HCT116 (cell line): Measurements from ENCODE around the gene TRDMT1. TPM values are rescaled to one million over a fixed set of nuclear protein-coding genes. Genes with fewer than 3 reads are reported as not detected.

Source experiments
- ATAC-seq: fragments of 200-7000 bp; cut with Tn5 transposase; 2 replicates; pipeline ENCODE4 v1.9.1; 2020; ENCODE audit warnings: mild to moderate bottlenecking, moderate library complexity
- BruUV-seq: library from RNA; stranded (reverse); fragments of 400-500 nt; replicated peaks from 2 replicates; lab custom pipeline; 2021; lab: Mats Ljungman, UMichigan
- CTCF ChIA-PET: fragments of 300-600 bp; sonication (Branson Sonifier 250); formaldehyde crosslinking; loops from one replicate; lab custom pipeline; 2021; ENCODE audit warnings: antibody characterized with exemption; lab: Charles Lee
- POLR2A ChIA-PET: fragments of 300-600, 350-600 bp; sonication (Branson Sonifier 250); formaldehyde crosslinking; loops from one replicate; lab custom pipeline; 2021; ENCODE audit warnings: antibody characterized with exemption; lab: Charles Lee
- RAD21 ChIA-PET, 2 experiments: fragments of 300-600 bp; sonication (Branson Sonifier 250); formaldehyde crosslinking; loops; one replicate each; lab custom pipeline; 2023; ENCODE audit warnings: low total read pairs in 2 of 2; ENCODE audit not compliant: uncharacterized antibody in 2 of 2, unreplicated experiment in 2 of 2, low non-redundant PET in 1 of 2; lab: Charles Lee
- DNase-seq: peaks from one replicate; pipeline ENCODE4 v3.0.0-alpha.2; 2010; ENCODE audit warnings: low read depth, low spot score
- H2AFZ ChIP-seq: fragments of 200-600 bp; shearing (Covaris generic), sonication (generic); 2 replicates; pipeline ENCODE4 v1.6.1; 2017; ENCODE audit warnings: low read depth, mixed run types, mixed read lengths, antibody characterized with exemption, low read length; ENCODE audit not compliant: poor library complexity, severe bottlenecking
- H3K27ac ChIP-seq: 2 replicates; pipeline ENCODE4 v1.5.1; 2012; ENCODE audit warnings: low read depth, low read length
- H3K27me3 ChIP-seq: fragments of 200-600 bp; sonication (generic); 2 replicates; pipeline ENCODE4 v1.6.1; 2016; ENCODE audit warnings: mixed run types, low read length, mixed read lengths; ENCODE audit not compliant: insufficient read depth
- H3K36me3 ChIP-seq, 2 experiments: fragments of 200-500 bp in 1 of 2; fragments of 200-600 bp in 1 of 2; sonication (Bioruptor generic) in 1 of 2; sonication (generic) in 1 of 2; 2 replicates each; pipeline versions ENCODE4 v1.5.1 to v1.6.1; 2014 to 2016; ENCODE audit warnings: low read length in 2 of 2, inconsistent platforms in 1 of 2, mixed read lengths in 1 of 2, mixed run types in 1 of 2; ENCODE audit not compliant: insufficient read depth in 2 of 2, control insufficient read depth in 1 of 2
- H3K4me1 ChIP-seq, 2 experiments: fragments of 200-600 bp in 1 of 2; sonication (generic) in 1 of 2; 2 replicates each; pipeline versions ENCODE4 v1.5.1 to v1.6.1; 2012 to 2017; ENCODE audit warnings: low read length in 2 of 2, inconsistent platforms in 1 of 2, mild to moderate bottlenecking in 1 of 2, mixed read lengths in 1 of 2, mixed run types in 1 of 2, moderate library complexity in 1 of 2; ENCODE audit not compliant: insufficient read depth in 2 of 2, control insufficient read depth in 1 of 2
- H3K4me2 ChIP-seq: fragments of 200-600 bp; sonication (generic); 2 replicates; pipeline ENCODE4 v1.6.1; 2017; ENCODE audit warnings: mixed run types, low read length, mixed read lengths
- H3K4me3 ChIP-seq, 2 experiments: fragments of 200-600 bp in 1 of 2; sonication (generic) in 1 of 2; replicated peaks in 1 of 2; 2 replicates each; pipeline ENCODE4 v1.5.1; 2011 to 2016; ENCODE audit warnings: low read length in 2 of 2, control low read depth in 1 of 2, low read depth in 1 of 2, mild to moderate bottlenecking in 1 of 2, mixed read lengths in 1 of 2, mixed run types in 1 of 2
- H3K79me2 ChIP-seq: fragments of 200-600 bp; sonication (generic); 2 replicates; pipeline ENCODE4 v1.6.1; 2017; ENCODE audit warnings: mild to moderate bottlenecking, mixed run types, low read length, moderate library complexity, mixed read lengths; ENCODE audit not compliant: insufficient read depth
- H3K9ac ChIP-seq: fragments of 200-600 bp; sonication (generic); 2 replicates; pipeline ENCODE4 v1.6.1; 2016; ENCODE audit warnings: low read length, mixed read lengths
- H3K9me2 ChIP-seq: fragments of 200-600 bp; sonication (generic), shearing (Covaris generic); 2 replicates; pipeline ENCODE4 v1.6.1; 2017; ENCODE audit warnings: mixed run types, mild to moderate bottlenecking, moderate library complexity; ENCODE audit not compliant: insufficient read depth
- H3K9me3 ChIP-seq, 2 experiments: fragments of 200-500 bp in 1 of 2; fragments of 200-600 bp in 1 of 2; sonication (Bioruptor generic) in 1 of 2; sonication (generic) in 1 of 2; 2 replicates each; pipeline ENCODE4 v1.6.1; 2014 to 2017; ENCODE audit warnings: low read length in 2 of 2, mixed read lengths in 2 of 2, inconsistent platforms in 1 of 2, low read depth in 1 of 2, mild to moderate bottlenecking in 1 of 2, mixed run types in 1 of 2, moderate library complexity in 1 of 2; ENCODE audit not compliant: control insufficient read depth in 1 of 2, insufficient read depth in 1 of 2
- H4K20me1 ChIP-seq: fragments of 200-600 bp; sonication (generic), shearing (Covaris generic); 2 replicates; pipeline ENCODE4 v1.6.1; 2017; ENCODE audit warnings: mixed run types, mild to moderate bottlenecking, moderate library complexity; ENCODE audit not compliant: insufficient read depth
- CBX3 ChIP-seq: IDR thresholded peaks from 2 replicates; pipeline ENCODE4 v1.6.1; 2012; ENCODE audit warnings: low read depth
- CEBPB ChIP-seq: IDR thresholded peaks from 2 replicates; pipeline ENCODE4 v1.6.1; 2012; ENCODE audit warnings: low read depth
- ELF1 ChIP-seq: IDR thresholded peaks from 2 replicates; pipeline ENCODE4 v1.6.1; 2012; ENCODE audit warnings: low read depth, borderline replicate concordance
- EZH2 ChIP-seq: fragments of 200-600 bp; sonication (generic); IDR thresholded peaks from 2 replicates; pipeline ENCODE4 v1.6.1; 2017; ENCODE audit warnings: antibody characterized with exemption, mixed run types
- EZH2phosphoT487 ChIP-seq: fragments of 200-600 bp; IDR thresholded peaks from 2 replicates; pipeline ENCODE4 v1.6.1; 2018; ENCODE audit warnings: antibody characterized with exemption, borderline replicate concordance
- FOSL1 ChIP-seq: IDR thresholded peaks from 2 replicates; pipeline ENCODE4 v1.6.1; 2012; ENCODE audit warnings: low read depth
- JUND ChIP-seq: IDR thresholded peaks from 2 replicates; pipeline ENCODE4 v1.6.1; 2012
- POLR2A ChIP-seq: IDR thresholded peaks from 2 replicates; pipeline ENCODE4 v1.7.0; 2011; ENCODE audit warnings: borderline replicate concordance; ENCODE audit not compliant: insufficient read depth, insufficient read length; ENCODE audit errors: extremely low read depth
- POLR2AphosphoS5 ChIP-seq: IDR thresholded peaks from 2 replicates; pipeline ENCODE4 v1.6.1; 2011; ENCODE audit warnings: mild to moderate bottlenecking, low read depth, low read length, moderate library complexity
- RAD21 ChIP-seq: IDR thresholded peaks from 2 replicates; pipeline ENCODE4 v1.6.1; 2012; ENCODE audit warnings: low read depth, mild to moderate bottlenecking
- SIN3A ChIP-seq: IDR thresholded peaks from 2 replicates; pipeline ENCODE4 v1.6.1; 2012; ENCODE audit warnings: low read depth
- SP1 ChIP-seq: IDR thresholded peaks from 2 replicates; pipeline ENCODE4 v1.6.1; 2012; ENCODE audit warnings: low read depth
- SRF ChIP-seq: IDR thresholded peaks from 2 replicates; pipeline ENCODE4 v1.6.1; 2012; ENCODE audit warnings: low read depth
- TCF7L2 ChIP-seq: IDR thresholded peaks from 2 replicates; pipeline ENCODE4 v1.7.0; 2011; ENCODE audit warnings: borderline replicate concordance, inconsistent platforms; ENCODE audit not compliant: insufficient read depth, insufficient read length; ENCODE audit errors: extremely low read depth
- YY1 ChIP-seq: IDR thresholded peaks from 2 replicates; pipeline ENCODE4 v1.6.1; 2011; ENCODE audit warnings: low read length, low read depth, moderate library complexity, mild to moderate bottlenecking; ENCODE audit not compliant: insufficient replicate concordance; ENCODE audit errors: extremely low read depth
- intact Hi-C: fragments of 100-400 bp; cut with micrococcal nuclease; formaldehyde crosslinking; loops from 2 replicates; pipeline ENCODE4 v1.10.0; 2022
- total RNA-seq: library from RNA; stranded (reverse); gene quantifications from one replicate; pipeline ENCODE4 v1.2.1, GENCODE V29; 2021; ENCODE audit not compliant: unreplicated experiment
- TF ChIP-seq, protein P1 (sequence below), 3 experiments: fragments of 200-600 bp in 1 of 3; sonication (generic) in 1 of 3; IDR thresholded peaks in 2 of 3; conservative IDR thresholded peaks in 1 of 3; 2 replicates each; pipeline ENCODE4 v1.5.1; 2012 to 2017; ENCODE audit warnings: low read depth in 2 of 3, low read length in 2 of 3, antibody characterized with exemption in 1 of 3, borderline replicate concordance in 1 of 3, control low read depth in 1 of 3, mild to moderate bottlenecking in 1 of 3, mixed read lengths in 1 of 3, mixed run types in 1 of 3, moderate library complexity in 1 of 3; ENCODE audit not compliant: insufficient read depth in 1 of 3
- TF ChIP-seq, protein P2 (sequence below): IDR thresholded peaks from 2 replicates; pipeline ENCODE4 v1.6.1; 2012
- TF ChIP-seq, protein P3 (sequence below): IDR thresholded peaks from 2 replicates; pipeline ENCODE4 v1.6.1; 2012; ENCODE audit warnings: low read depth

TRDMT1 gene
- total RNA-seq, 1 experiment from 2014 or later: 8.6 TPM

- DNase-seq (no peak), ATAC-seq (no peak)
- no peaks in the 10 kb centered on the region for H3K9me3 ChIP-seq
- no peaks in the 10 kb centered on the region for H4K20me1 ChIP-seq
- POLR2A ChIA-PET: no interaction called here
- CTCF ChIA-PET: no interaction called here
- no peaks in the 10 kb centered on the region for H3K79me2 ChIP-seq
- H3K36me3 ChIP-seq: no peaks in the 10 kb centered on the region
- H3K9ac ChIP-seq: no peak overlapping the region
- no peaks in the 10 kb centered on the region for H3K9me2 ChIP-seq
- no TSS peak for BruUV-seq
- intact Hi-C loops: no loop called here
- no peaks in the 10 kb centered on the region for H3K4me1 ChIP-seq
- no peak overlapping the region for H2AFZ ChIP-seq
- H3K4me2 ChIP-seq: no peak overlapping the region
- H3K4me3 ChIP-seq: no peak overlapping the region
- H3K27me3 ChIP-seq: no peaks in the 10 kb centered on the region
- TF ChIP-seq SIN3A (no peak), EZH2phosphoT487 (no peak), SP1 (no peak), SRF (no peak), JUND (no peak), CEBPB (no peak), RAD21 (no peak), TCF7L2 (no peak), CBX3 (no peak)
- RAD21 ChIA-PET: no interaction called here
- H3K27ac ChIP-seq: no peak overlapping the region
These were observed 54.6 kb downstream of the TRDMT1 start for GRCh38 chr10:17146892-17147291.

GRCh38 chr10:17145239-17145638 is 56.2 kb downstream of the TRDMT1 start:
- Histone ChIP-seq H3K9me3 (no peaks in the 10 kb centered on the region), H3K36me3 (no peaks in the 10 kb centered on the region), H3K27me3 (no peaks in the 10 kb centered on the region), H3K27ac (no peak overlapping the region), H3K9me2 (no peaks in the 10 kb centered on the region), H3K4me1 (no peaks in the 10 kb centered on the region), H3K4me2 (no peak overlapping the region), H4K20me1 (no peaks in the 10 kb centered on the region), H3K79me2 (no peaks in the 10 kb centered on the region)
- ATAC-seq: no peak
- CTCF ChIA-PET: no interaction called here
- no peak for DNase-seq
- intact Hi-C loops: no loop called here
- TF ChIP-seq FOSL1: no peak
- TF ChIP-seq POLR2AphosphoS5: no peak
- TF ChIP-seq, protein P1, sequence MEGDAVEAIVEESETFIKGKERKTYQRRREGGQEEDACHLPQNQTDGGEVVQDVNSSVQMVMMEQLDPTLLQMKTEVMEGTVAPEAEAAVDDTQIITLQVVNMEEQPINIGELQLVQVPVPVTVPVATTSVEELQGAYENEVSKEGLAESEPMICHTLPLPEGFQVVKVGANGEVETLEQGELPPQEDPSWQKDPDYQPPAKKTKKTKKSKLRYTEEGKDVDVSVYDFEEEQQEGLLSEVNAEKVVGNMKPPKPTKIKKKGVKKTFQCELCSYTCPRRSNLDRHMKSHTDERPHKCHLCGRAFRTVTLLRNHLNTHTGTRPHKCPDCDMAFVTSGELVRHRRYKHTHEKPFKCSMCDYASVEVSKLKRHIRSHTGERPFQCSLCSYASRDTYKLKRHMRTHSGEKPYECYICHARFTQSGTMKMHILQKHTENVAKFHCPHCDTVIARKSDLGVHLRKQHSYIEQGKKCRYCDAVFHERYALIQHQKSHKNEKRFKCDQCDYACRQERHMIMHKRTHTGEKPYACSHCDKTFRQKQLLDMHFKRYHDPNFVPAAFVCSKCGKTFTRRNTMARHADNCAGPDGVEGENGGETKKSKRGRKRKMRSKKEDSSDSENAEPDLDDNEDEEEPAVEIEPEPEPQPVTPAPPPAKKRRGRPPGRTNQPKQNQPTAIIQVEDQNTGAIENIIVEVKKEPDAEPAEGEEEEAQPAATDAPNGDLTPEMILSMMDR (IDR thresholded peaks at IDR 0.05 in 2 of 3, conservative IDR thresholded peaks at IDR 0.05 in 1 of 3; ENCODE audit: borderline replicate concordance in 1 of 3, insufficient read depth in 1 of 3, low read depth in 2 of 3, low read length in 2 of 3): no peak
- TF ChIP-seq YY1: no peak
- no peak for TF ChIP-seq SRF
- TF ChIP-seq ELF1: no peak
- TF ChIP-seq JUND: no peak
- TF ChIP-seq, protein P2, sequence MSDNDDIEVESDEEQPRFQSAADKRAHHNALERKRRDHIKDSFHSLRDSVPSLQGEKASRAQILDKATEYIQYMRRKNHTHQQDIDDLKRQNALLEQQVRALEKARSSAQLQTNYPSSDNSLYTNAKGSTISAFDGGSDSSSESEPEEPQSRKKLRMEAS: no peak
- TF ChIP-seq, protein P3, sequence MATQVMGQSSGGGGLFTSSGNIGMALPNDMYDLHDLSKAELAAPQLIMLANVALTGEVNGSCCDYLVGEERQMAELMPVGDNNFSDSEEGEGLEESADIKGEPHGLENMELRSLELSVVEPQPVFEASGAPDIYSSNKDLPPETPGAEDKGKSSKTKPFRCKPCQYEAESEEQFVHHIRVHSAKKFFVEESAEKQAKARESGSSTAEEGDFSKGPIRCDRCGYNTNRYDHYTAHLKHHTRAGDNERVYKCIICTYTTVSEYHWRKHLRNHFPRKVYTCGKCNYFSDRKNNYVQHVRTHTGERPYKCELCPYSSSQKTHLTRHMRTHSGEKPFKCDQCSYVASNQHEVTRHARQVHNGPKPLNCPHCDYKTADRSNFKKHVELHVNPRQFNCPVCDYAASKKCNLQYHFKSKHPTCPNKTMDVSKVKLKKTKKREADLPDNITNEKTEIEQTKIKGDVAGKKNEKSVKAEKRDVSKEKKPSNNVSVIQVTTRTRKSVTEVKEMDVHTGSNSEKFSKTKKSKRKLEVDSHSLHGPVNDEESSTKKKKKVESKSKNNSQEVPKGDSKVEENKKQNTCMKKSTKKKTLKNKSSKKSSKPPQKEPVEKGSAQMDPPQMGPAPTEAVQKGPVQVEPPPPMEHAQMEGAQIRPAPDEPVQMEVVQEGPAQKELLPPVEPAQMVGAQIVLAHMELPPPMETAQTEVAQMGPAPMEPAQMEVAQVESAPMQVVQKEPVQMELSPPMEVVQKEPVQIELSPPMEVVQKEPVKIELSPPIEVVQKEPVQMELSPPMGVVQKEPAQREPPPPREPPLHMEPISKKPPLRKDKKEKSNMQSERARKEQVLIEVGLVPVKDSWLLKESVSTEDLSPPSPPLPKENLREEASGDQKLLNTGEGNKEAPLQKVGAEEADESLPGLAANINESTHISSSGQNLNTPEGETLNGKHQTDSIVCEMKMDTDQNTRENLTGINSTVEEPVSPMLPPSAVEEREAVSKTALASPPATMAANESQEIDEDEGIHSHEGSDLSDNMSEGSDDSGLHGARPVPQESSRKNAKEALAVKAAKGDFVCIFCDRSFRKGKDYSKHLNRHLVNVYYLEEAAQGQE: no peak
- TF ChIP-seq EZH2: no peak
- no peak for TF ChIP-seq POLR2A
- TF ChIP-seq CEBPB: no peak
- TF ChIP-seq, all 23 proteins: peak for 0
- no peak overlapping the region for H2AFZ ChIP-seq
- ChIA-PET POLR2A (no interaction called here), RAD21 (no interaction called here)
- no peak overlapping the region for H3K4me3 ChIP-seq
- no peak overlapping the region for H3K9ac ChIP-seq
- no TSS peak for BruUV-seq
